Measurements from ENCODE around the gene HPD.

The HPD gene

GRCh38 chr12:121827351-121828099 lies 31.1 kb downstream of the HPD start:
- H3K4me3 ChIP-seq (ENCODE audit: low read depth in 1 of 2, low read length in 2 of 2) = no peak overlapping the region
- peaks cover 43 to 83% of the 10 kb centered on the region in 2 donors for H3K36me3 ChIP-seq (ENCODE audit: control insufficient read depth in 1 of 2, insufficient read depth in 2 of 2, low read length in 2 of 2)
- peaks cover 0 to 9% of the 10 kb centered on the region in 2 donors for H3K4me1 ChIP-seq (ENCODE audit: control insufficient read depth in 1 of 2, insufficient read depth in 2 of 2, low read length in 2 of 2)
- no peak overlapping the region for H3K27ac ChIP-seq (ENCODE audit: low read length)
- H3K9me3 ChIP-seq (ENCODE audit: control insufficient read depth in 1 of 2, low read length in 2 of 2) = no peaks in the 10 kb centered on the region
- H3K27me3 ChIP-seq (ENCODE audit: low read depth, low read length) = no peaks in the 10 kb centered on the region

GRCh38 chr12:121826318-121827150 lies 32.1 kb downstream of the HPD start:
- Histone ChIP-seq H3K9me3 (ENCODE audit: control insufficient read depth in 1 of 2, low read length in 2 of 2) (no peaks in the 10 kb centered on the region), H3K27ac (ENCODE audit: low read length) (no peak overlapping the region), H3K4me3 (ENCODE audit: low read depth in 1 of 2, low read length in 2 of 2) (no peak overlapping the region), H3K4me1 (ENCODE audit: control insufficient read depth in 1 of 2, insufficient read depth in 2 of 2, low read length in 2 of 2) (peaks cover 0 to 9% of the 10 kb centered on the region in 2 donors), H3K36me3 (ENCODE audit: control insufficient read depth in 1 of 2, insufficient read depth in 2 of 2, low read length in 2 of 2) (peaks cover 35 to 81% of the 10 kb centered on the region in 2 donors), H3K27me3 (ENCODE audit: low read depth, low read length) (no peaks in the 10 kb centered on the region)

- no peaks in the 10 kb centered on the region for H3K9me3 ChIP-seq (ENCODE audit: control insufficient read depth in 1 of 2, low read length in 2 of 2)
- peaks cover 0 to 9% of the 10 kb centered on the region in 2 donors for H3K4me1 ChIP-seq (ENCODE audit: control insufficient read depth in 1 of 2, insufficient read depth in 2 of 2, low read length in 2 of 2)
- peaks cover 29 to 78% of the 10 kb centered on the region in 2 donors for H3K36me3 ChIP-seq (ENCODE audit: control insufficient read depth in 1 of 2, insufficient read depth in 2 of 2, low read length in 2 of 2)
- no peak overlapping the region for H3K4me3 ChIP-seq (ENCODE audit: low read depth in 1 of 2, low read length in 2 of 2)
- H3K27ac ChIP-seq (ENCODE audit: low read length) = no peak overlapping the region
- no peaks in the 10 kb centered on the region for H3K27me3 ChIP-seq (ENCODE audit: low read depth, low read length)
Observed at GRCh38 chr12:121825041-121825523, 33.6 kb downstream of the HPD start.

GRCh38 chr12:121823727-121824115 lies 34.9 kb downstream of the HPD start:
- H3K9me3 ChIP-seq (ENCODE audit: control insufficient read depth in 1 of 2, low read length in 2 of 2) = no peaks in the 10 kb centered on the region
- H3K4me3 ChIP-seq (ENCODE audit: low read depth in 1 of 2, low read length in 2 of 2) = no peak overlapping the region

GRCh38 chr12:121823101-121823726 lies 35.4 kb downstream of the HPD start:
- Histone ChIP-seq H3K4me1 (ENCODE audit: control insufficient read depth in 1 of 2, insufficient read depth in 2 of 2, low read length in 2 of 2) (no peaks in the 10 kb centered on the region), H3K36me3 (ENCODE audit: control insufficient read depth in 1 of 2, insufficient read depth in 2 of 2, low read length in 2 of 2) (peaks cover 34 to 74% of the 10 kb centered on the region in 2 donors), H3K9me3 (ENCODE audit: control insufficient read depth in 1 of 2, low read length in 2 of 2) (no peaks in the 10 kb centered on the region), H3K27me3 (ENCODE audit: low read depth, low read length) (no peaks in the 10 kb centered on the region), H3K27ac (ENCODE audit: low read length) (no peak overlapping the region), H3K4me3 (ENCODE audit: low read depth in 1 of 2, low read length in 2 of 2) (no peak overlapping the region)

More at GRCh38 chr12:121823727-121824115, 34.9 kb downstream of the HPD start:
- no peak overlapping the region for H3K27ac ChIP-seq (ENCODE audit: low read length)
- peaks cover 39 to 79% of the 10 kb centered on the region in 2 donors for H3K36me3 ChIP-seq (ENCODE audit: control insufficient read depth in 1 of 2, insufficient read depth in 2 of 2, low read length in 2 of 2)
- no peaks in the 10 kb centered on the region for H3K4me1 ChIP-seq (ENCODE audit: control insufficient read depth in 1 of 2, insufficient read depth in 2 of 2, low read length in 2 of 2)
- H3K27me3 ChIP-seq (ENCODE audit: low read depth, low read length) = no peaks in the 10 kb centered on the region

GRCh38 chr12:121822393-121823100 lies 36.1 kb downstream of the HPD start:
- Histone ChIP-seq H3K9me3 (ENCODE audit: control insufficient read depth in 1 of 2, low read length in 2 of 2) (no peaks in the 10 kb centered on the region), H3K36me3 (ENCODE audit: control insufficient read depth in 1 of 2, insufficient read depth in 2 of 2, low read length in 2 of 2) (peaks cover 34 to 74% of the 10 kb centered on the region in 2 donors), H3K4me1 (ENCODE audit: control insufficient read depth in 1 of 2, insufficient read depth in 2 of 2, low read length in 2 of 2) (no peaks in the 10 kb centered on the region), H3K4me3 (ENCODE audit: low read depth in 1 of 2, low read length in 2 of 2) (no peak overlapping the region), H3K27ac (ENCODE audit: low read length) (no peak overlapping the region), H3K27me3 (ENCODE audit: low read depth, low read length) (no peaks in the 10 kb centered on the region)

GRCh38 chr12:121820056-121820455 lies 38.6 kb downstream of the HPD start:
- Histone ChIP-seq H3K4me1 (ENCODE audit: control insufficient read depth in 1 of 2, insufficient read depth in 2 of 2, low read length in 2 of 2) (no peaks in the 10 kb centered on the region), H3K4me3 (ENCODE audit: low read depth in 1 of 2, low read length in 2 of 2) (no peak overlapping the region), H3K36me3 (ENCODE audit: control insufficient read depth in 1 of 2, insufficient read depth in 2 of 2, low read length in 2 of 2) (peaks cover 44 to 75% of the 10 kb centered on the region in 2 donors), H3K27ac (ENCODE audit: low read length) (no peak overlapping the region), H3K9me3 (ENCODE audit: control insufficient read depth in 1 of 2, low read length in 2 of 2) (no peaks in the 10 kb centered on the region), H3K27me3 (ENCODE audit: low read depth, low read length) (no peaks in the 10 kb centered on the region)

GRCh38 chr12:121819212-121819949 lies 39.3 kb downstream of the HPD start:
- Histone ChIP-seq H3K4me3 (ENCODE audit: low read depth in 1 of 2, low read length in 2 of 2) (no peak overlapping the region), H3K9me3 (ENCODE audit: control insufficient read depth in 1 of 2, low read length in 2 of 2) (no peaks in the 10 kb centered on the region), H3K36me3 (ENCODE audit: control insufficient read depth in 1 of 2, insufficient read depth in 2 of 2, low read length in 2 of 2) (peaks cover 44 to 80% of the 10 kb centered on the region in 2 donors), H3K4me1 (ENCODE audit: control insufficient read depth in 1 of 2, insufficient read depth in 2 of 2, low read length in 2 of 2) (no peaks in the 10 kb centered on the region), H3K27ac (ENCODE audit: low read length) (no peak overlapping the region), H3K27me3 (ENCODE audit: low read depth, low read length) (no peaks in the 10 kb centered on the region)

GRCh38 chr12:121817648-121818043 lies 41.0 kb downstream of the HPD start:
- no peaks in the 10 kb centered on the region for H3K9me3 ChIP-seq (ENCODE audit: control insufficient read depth in 1 of 2, low read length in 2 of 2)
- peaks cover 40 to 77% of the 10 kb centered on the region in 2 donors for H3K36me3 ChIP-seq (ENCODE audit: control insufficient read depth in 1 of 2, insufficient read depth in 2 of 2, low read length in 2 of 2)
- no peak overlapping the region for H3K27ac ChIP-seq (ENCODE audit: low read length)
- no peak overlapping the region for H3K4me3 ChIP-seq (ENCODE audit: low read depth in 1 of 2, low read length in 2 of 2)
- H3K27me3 ChIP-seq (ENCODE audit: low read depth, low read length) = no peaks in the 10 kb centered on the region
- peaks cover 7 to 13% of the 10 kb centered on the region in 2 donors for H3K4me1 ChIP-seq (ENCODE audit: control insufficient read depth in 1 of 2, insufficient read depth in 2 of 2, low read length in 2 of 2)

- H3K4me3 ChIP-seq (ENCODE audit: low read depth in 1 of 2, low read length in 2 of 2) = no peak overlapping the region
- no peak overlapping the region for H3K27ac ChIP-seq (ENCODE audit: low read length)
- H3K27me3 ChIP-seq (ENCODE audit: low read depth, low read length) = no peaks in the 10 kb centered on the region
- peaks cover 40 to 71% of the 10 kb centered on the region in 2 donors for H3K36me3 ChIP-seq (ENCODE audit: control insufficient read depth in 1 of 2, insufficient read depth in 2 of 2, low read length in 2 of 2)
- H3K9me3 ChIP-seq (ENCODE audit: control insufficient read depth in 1 of 2, low read length in 2 of 2) = no peaks in the 10 kb centered on the region
- H3K4me1 ChIP-seq (ENCODE audit: control insufficient read depth in 1 of 2, insufficient read depth in 2 of 2, low read length in 2 of 2) = peaks cover 7 to 19% of the 10 kb centered on the region in 2 donors
Observed at GRCh38 chr12:121816925-121817647, 41.6 kb downstream of the HPD start.
